PC-9 (cell line): ENCODE results near the gene INAVA.

Source experiments
- CTCF ChIP-seq: fragments of 200-600 bp; sonication (generic); conservative IDR thresholded peaks from 2 replicates; pipeline ENCODE4 v1.6.1; 2017; ENCODE audit warnings: mixed run types, antibody characterized with exemption, mild to moderate bottlenecking, moderate library complexity
- EZH2 ChIP-seq: fragments of 200-600 bp; sonication (generic); IDR thresholded peaks from 2 replicates; pipeline ENCODE4 v1.8.0; 2017; ENCODE audit warnings: antibody characterized with exemption, low read depth

GRCh38 chr1:200925831-200926230 lies 31.1 kb downstream of the INAVA start:
- TF ChIP-seq CTCF, result no peak
- TF ChIP-seq EZH2, result no peak
